ENCODE measurements around the gene WNT2B.

The WNT2B gene

GRCh38 chr1:112527266-112528010 is 18.7 kb downstream of the WNT2B start:
- DNase-seq (ENCODE audit: low read depth in 2 of 2): no peak

GRCh38 chr1:112528076-112528475 is 19.3 kb downstream of the WNT2B start:
- no peak for DNase-seq (ENCODE audit: low read depth in 2 of 2)

- no peak for DNase-seq (ENCODE audit: low read depth in 2 of 2)
Observed at GRCh38 chr1:112529301-112529700, 20.5 kb downstream of the WNT2B start.

- DNase-seq (ENCODE audit: low read depth in 2 of 2): no peak
Observed at GRCh38 chr1:112530832-112531231, 22.1 kb downstream of the WNT2B start.

GRCh38 chr1:112532064-112532463 is 23.3 kb downstream of the WNT2B start:
- DNase-seq (ENCODE audit: low read depth in 2 of 2): no peak

GRCh38 chr1:112533029-112533428 is 24.3 kb downstream of the WNT2B start:
- no peak for DNase-seq (ENCODE audit: low read depth in 2 of 2)

- DNase-seq (ENCODE audit: low read depth in 2 of 2): no peak
Observed at GRCh38 chr1:112536561-112536960, 27.8 kb downstream of the WNT2B start.

- no peak for DNase-seq (ENCODE audit: low read depth in 2 of 2)
Observed at GRCh38 chr1:112537456-112537855, 28.7 kb downstream of the WNT2B start.

GRCh38 chr1:112538883-112539282 is 30.1 kb downstream of the WNT2B start:
- no peak for DNase-seq (ENCODE audit: low read depth in 2 of 2)

- no peak for DNase-seq (ENCODE audit: low read depth in 2 of 2)
Observed at GRCh38 chr1:112540226-112540794, 31.5 kb downstream of the WNT2B start.

GRCh38 chr1:112541299-112541698 is 32.5 kb downstream of the WNT2B start:
- no peak for DNase-seq (ENCODE audit: low read depth in 2 of 2)

GRCh38 chr1:112542206-112542973 is 33.6 kb downstream of the WNT2B start:
- no peak for DNase-seq (ENCODE audit: low read depth in 2 of 2)

- DNase-seq (ENCODE audit: low read depth in 2 of 2): no peak
Observed at GRCh38 chr1:112544011-112544688, 35.4 kb downstream of the WNT2B start.

GRCh38 chr1:112544751-112545150 is 36.0 kb downstream of the WNT2B start:
- no peak for DNase-seq (ENCODE audit: low read depth in 2 of 2)

- DNase-seq (ENCODE audit: low read depth in 2 of 2): no peak
Observed at GRCh38 chr1:112546076-112546475, 37.3 kb downstream of the WNT2B start.

GRCh38 chr1:112548547-112548946 is 39.8 kb downstream of the WNT2B start:
- no peak for DNase-seq (ENCODE audit: low read depth in 2 of 2)

GRCh38 chr1:112549590-112549989 is 40.8 kb downstream of the WNT2B start:
- DNase-seq (ENCODE audit: low read depth in 2 of 2): no peak

- no peak for DNase-seq (ENCODE audit: low read depth in 2 of 2)
Observed at GRCh38 chr1:112554411-112554810, 45.6 kb downstream of the WNT2B start.

GRCh38 chr1:112557385-112557784 is 48.6 kb downstream of the WNT2B start:
- DNase-seq (ENCODE audit: low read depth in 2 of 2): no peak

- no peak for DNase-seq (ENCODE audit: low read depth in 2 of 2)
Observed at GRCh38 chr1:112558634-112559033, 49.9 kb downstream of the WNT2B start.

GRCh38 chr1:112563341-112563740 is 54.6 kb downstream of the WNT2B start:
- DNase-seq (ENCODE audit: low read depth in 2 of 2): no peak

- no peak for DNase-seq (ENCODE audit: low read depth in 2 of 2)
Observed at GRCh38 chr1:112564081-112564480, 55.3 kb downstream of the WNT2B start.
